ENCODE data around the gene FGF11.

DNA sequence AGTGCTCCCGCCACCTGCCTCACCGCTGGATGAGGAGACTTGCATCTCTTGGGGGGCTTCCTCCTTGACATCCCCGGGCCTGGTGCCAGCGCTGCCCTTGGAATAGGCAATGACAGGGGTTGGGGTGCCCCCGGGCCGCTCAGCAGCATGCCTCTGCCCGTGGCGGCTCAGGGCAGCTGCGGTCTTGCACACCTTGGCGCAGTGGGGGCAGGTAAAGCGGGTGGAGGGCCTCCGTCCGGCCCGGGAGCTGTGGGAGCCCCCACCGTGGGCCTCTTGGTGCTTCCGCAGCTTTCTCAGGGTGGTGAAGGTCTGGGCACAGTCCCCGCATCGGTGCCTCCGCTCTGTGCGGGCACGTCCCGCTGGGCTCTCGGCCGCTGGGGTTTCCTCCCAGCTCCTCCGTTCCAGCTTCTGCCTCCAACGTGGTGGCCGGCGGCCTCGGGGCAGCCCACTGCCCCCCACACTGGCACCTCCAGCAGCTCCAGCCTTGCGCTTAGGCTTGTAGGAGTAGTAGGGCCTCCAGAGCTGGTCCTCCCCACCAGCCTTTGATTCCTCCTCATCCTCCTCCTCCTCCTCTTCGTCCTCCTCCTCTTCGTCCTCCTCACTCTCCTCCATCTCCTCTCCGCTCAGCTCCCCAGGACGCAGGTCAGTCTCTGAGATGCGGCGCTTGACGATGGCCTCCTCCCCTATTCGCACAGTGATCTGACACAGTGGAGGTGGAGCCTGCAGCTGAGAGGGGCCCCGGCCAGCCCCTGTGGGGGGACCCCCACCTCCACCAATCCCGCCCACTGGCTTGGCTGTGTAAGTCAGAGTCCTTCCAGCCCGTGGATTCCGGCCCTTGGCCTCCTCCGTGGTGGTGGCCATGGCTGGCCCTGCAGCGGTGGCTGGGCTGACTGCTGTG, 23.4 kb downstream of the FGF11 start:
- TF ChIP-seq EZH2phosphoT487 (IDR thresholded peaks at IDR 0.05; ENCODE audit: low read depth, severe bottlenecking, unreplicated experiment), result no peak
- TF ChIP-seq, protein P1, sequence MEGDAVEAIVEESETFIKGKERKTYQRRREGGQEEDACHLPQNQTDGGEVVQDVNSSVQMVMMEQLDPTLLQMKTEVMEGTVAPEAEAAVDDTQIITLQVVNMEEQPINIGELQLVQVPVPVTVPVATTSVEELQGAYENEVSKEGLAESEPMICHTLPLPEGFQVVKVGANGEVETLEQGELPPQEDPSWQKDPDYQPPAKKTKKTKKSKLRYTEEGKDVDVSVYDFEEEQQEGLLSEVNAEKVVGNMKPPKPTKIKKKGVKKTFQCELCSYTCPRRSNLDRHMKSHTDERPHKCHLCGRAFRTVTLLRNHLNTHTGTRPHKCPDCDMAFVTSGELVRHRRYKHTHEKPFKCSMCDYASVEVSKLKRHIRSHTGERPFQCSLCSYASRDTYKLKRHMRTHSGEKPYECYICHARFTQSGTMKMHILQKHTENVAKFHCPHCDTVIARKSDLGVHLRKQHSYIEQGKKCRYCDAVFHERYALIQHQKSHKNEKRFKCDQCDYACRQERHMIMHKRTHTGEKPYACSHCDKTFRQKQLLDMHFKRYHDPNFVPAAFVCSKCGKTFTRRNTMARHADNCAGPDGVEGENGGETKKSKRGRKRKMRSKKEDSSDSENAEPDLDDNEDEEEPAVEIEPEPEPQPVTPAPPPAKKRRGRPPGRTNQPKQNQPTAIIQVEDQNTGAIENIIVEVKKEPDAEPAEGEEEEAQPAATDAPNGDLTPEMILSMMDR (IDR thresholded peaks at IDR 0.05; ENCODE audit: poor library complexity), result no peak
